ENCODE measurements around the gene HYAL1. TPM values are rescaled to one million over a fixed set of nuclear protein-coding genes. Genes with fewer than 3 reads are reported as not detected.

Gene HYAL1
- polyA plus RNA-seq, 2 of the 4 experiments (the other 2 are of a cell fraction): 0.62 to 1.1 TPM

GRCh38 chr3:50266836-50267235, 36.5 kb downstream of the HYAL1 start:
- H3K4me2 ChIP-seq: peak overlapping the region; percentile 98
- FAIRE-seq (no peak), ATAC-seq (no peak)

GRCh38 chr3:50266017-50266416, 37.4 kb downstream of the HYAL1 start:
- POLR2A ChIA-PET: interaction anchor here (1.9 kb wide), 1 partner anchor 30 kb away, joined by 4 read pairs; the partner anchor contains the start of gene GNAI2
- H3K4me3 ChIP-seq: no peak overlapping the region
- 87% methylated on average over 5 of the region's 6 CpGs for WGBS (ENCODE audit: missing lambda C conversion rate)
- H3K9me3 ChIP-seq: no peaks in the 10 kb centered on the region
- DNase-seq (ENCODE audit: low read depth in 1 of 2, low spot score in 1 of 2) (no peak), FAIRE-seq (no peak), ATAC-seq (no peak)
- H3K4me1 ChIP-seq: peaks cover 76% of the 10 kb centered on the region
- peak overlapping the region in 1 of 2 experiments; percentile 94; a peak in 3 of 6 replicates for H3K27ac ChIP-seq
- CTCF ChIA-PET: interaction anchor here (0.7 to 7.4 kb wide), 7 partner anchors 9 to 72 kb away, joined by 3 to 60 read pairs (median 10); no protein-coding TSS in a partner anchor
- no peak overlapping the region; the same call in 2 of the 3 replicates for H3K4me2 ChIP-seq
- TF ChIP-seq CHD2 (IDR thresholded peaks at IDR 0.05; ENCODE audit: low read length, partially characterized antibody) (no peak), SMC3 (IDR thresholded peaks at IDR 0.05) (no peak), ZC3H11A (IDR thresholded peaks at IDR 0.05) (no peak), CBX8 (IDR thresholded peaks at IDR 0.05) (no peak), ELK1 (IDR thresholded peaks at IDR 0.05; ENCODE audit: low read depth, low read length) (no peak), HOXB13 (CRISPR knock-in tag; IDR thresholded peaks at IDR 0.05; ENCODE audit: low read depth) (no peak), PBX3 (IDR thresholded peaks at IDR 0.05) (no peak), HOXA7 (CRISPR knock-in tag; IDR thresholded peaks at IDR 0.05) (no peak), HEYL (CRISPR knock-in tag; IDR thresholded peaks at IDR 0.05) (no peak), POLR2A (IDR thresholded peaks at IDR 0.05; ENCODE audit: low read length) (no peak), EP300 (IDR thresholded peaks at IDR 0.05) (no peak), REST (IDR thresholded peaks at IDR 0.05) (no peak), USF2 (IDR thresholded peaks at IDR 0.05) (no peak)

More at GRCh38 chr3:50266836-50267235, 36.5 kb downstream of the HYAL1 start:
- no peak for TF ChIP-seq REST (IDR thresholded peaks at IDR 0.05)
- no peak for TF ChIP-seq TP53 (CRISPR knock-in tag; IDR thresholded peaks at IDR 0.05)
- TF ChIP-seq CTCF (IDR thresholded peaks at IDR 0.05): no peak
- TF ChIP-seq RAD21 (conservative IDR thresholded peaks at IDR 0.05 in 1 of 2, IDR thresholded peaks at IDR 0.05 in 1 of 2): no peak
- no peak for TF ChIP-seq RCOR1 (IDR thresholded peaks at IDR 0.05; ENCODE audit: low read depth, low read length)
- TF ChIP-seq EHMT2 (IDR thresholded peaks at IDR 0.05; ENCODE audit: low read depth): no peak
- TF ChIP-seq HDAC2 (IDR thresholded peaks at IDR 0.05): no peak
- POLR2A ChIA-PET: interaction anchor here (0.5 kb wide), 1 partner anchor 11 kb away, joined by 5 read pairs; no protein-coding TSS in a partner anchor
- Histone ChIP-seq H3K4me1 (peaks cover 78% of the 10 kb centered on the region), H3K4me3 (no peak overlapping the region; the same call in 2 of the 3 replicates), H3K9me3 (no peaks in the 10 kb centered on the region), H3K27ac (peak overlapping the region; percentile 48 to 94; a peak in 5 of 6 replicates)
- CTCF ChIA-PET: interaction anchor here (0.7 to 7.4 kb wide), 9 partner anchors 8 to 75 kb away, joined by 3 to 60 read pairs (median 8); no protein-coding TSS in a partner anchor
- DNase-seq (ENCODE audit: low read depth in 1 of 2, low spot score in 1 of 2): no peak
- WGBS (ENCODE audit: missing lambda C conversion rate): 78% methylated on average over 7 of the region's 7 CpGs
